ENCODE measurements around the gene TUBG1. TPM values are rescaled to one million over a fixed set of nuclear protein-coding genes. Genes with fewer than 3 reads are reported as not detected.
"Not testable (repeated sequence)": the region's sequence is repeated elsewhere in the genome, so short reads cannot be mapped to it uniquely, and the experiment has no call there.

The TUBG1 gene
- total RNA-seq, 4 donors from 2014 or later: 21.8 to 56.6 (median 40.6) TPM

DNA sequence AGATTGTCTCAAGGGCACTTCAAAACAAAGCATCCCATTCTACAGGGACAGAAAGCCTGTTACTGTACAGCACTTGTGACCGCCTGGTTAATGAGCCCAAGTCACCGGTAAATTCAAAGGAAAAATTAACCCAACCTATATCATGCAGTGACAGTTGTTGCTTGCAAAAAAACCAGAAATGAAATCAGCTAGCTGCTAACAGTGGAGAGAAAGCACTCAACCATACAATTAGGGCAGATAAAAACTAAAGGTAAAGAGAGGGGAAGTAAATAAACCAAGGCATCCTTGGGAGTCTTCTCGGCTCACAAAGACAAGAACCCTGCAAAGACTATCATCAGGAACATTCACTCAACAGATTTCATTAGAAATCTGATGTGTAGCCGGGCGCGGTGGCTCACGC lies 6.2 kb upstream of the TUBG1 start:
- H3K36me3 ChIP-seq: peaks cover 0 to 7% of the 10 kb centered on the region in 2 donors
- ATAC-seq: no peak
- no peaks in the 10 kb centered on the region for H3K9me3 ChIP-seq
- 80 to 90% methylated on average over 3 to 4 of the region's 7 CpGs for WGBS, 2 donors (ENCODE audit: low coverage in 1 of 2)
- peaks cover 6 to 71% (median 23%) of the 10 kb centered on the region in 3 donors for H3K4me1 ChIP-seq
- no peaks in the 10 kb centered on the region for H3K27me3 ChIP-seq
- no peak for TF ChIP-seq EP300 (IDR thresholded peaks at IDR 0.05)
- TF ChIP-seq POLR2A (IDR thresholded peaks at IDR 0.05): no peak
- TF ChIP-seq POLR2AphosphoS5 (IDR thresholded peaks at IDR 0.05): no peak
- TF ChIP-seq, protein P1, sequence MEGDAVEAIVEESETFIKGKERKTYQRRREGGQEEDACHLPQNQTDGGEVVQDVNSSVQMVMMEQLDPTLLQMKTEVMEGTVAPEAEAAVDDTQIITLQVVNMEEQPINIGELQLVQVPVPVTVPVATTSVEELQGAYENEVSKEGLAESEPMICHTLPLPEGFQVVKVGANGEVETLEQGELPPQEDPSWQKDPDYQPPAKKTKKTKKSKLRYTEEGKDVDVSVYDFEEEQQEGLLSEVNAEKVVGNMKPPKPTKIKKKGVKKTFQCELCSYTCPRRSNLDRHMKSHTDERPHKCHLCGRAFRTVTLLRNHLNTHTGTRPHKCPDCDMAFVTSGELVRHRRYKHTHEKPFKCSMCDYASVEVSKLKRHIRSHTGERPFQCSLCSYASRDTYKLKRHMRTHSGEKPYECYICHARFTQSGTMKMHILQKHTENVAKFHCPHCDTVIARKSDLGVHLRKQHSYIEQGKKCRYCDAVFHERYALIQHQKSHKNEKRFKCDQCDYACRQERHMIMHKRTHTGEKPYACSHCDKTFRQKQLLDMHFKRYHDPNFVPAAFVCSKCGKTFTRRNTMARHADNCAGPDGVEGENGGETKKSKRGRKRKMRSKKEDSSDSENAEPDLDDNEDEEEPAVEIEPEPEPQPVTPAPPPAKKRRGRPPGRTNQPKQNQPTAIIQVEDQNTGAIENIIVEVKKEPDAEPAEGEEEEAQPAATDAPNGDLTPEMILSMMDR (IDR thresholded peaks at IDR 0.05): no peak
- no peak overlapping the region for H3K4me3 ChIP-seq
- no peak overlapping the region for H3K27ac ChIP-seq

GRCh38 chr17:42607769-42608168 lies 1.7 kb upstream of the TUBG1 start:
- peak overlapping the region in 1 of 4 donors; percentile 19 for H3K27ac ChIP-seq
- H3K27me3 ChIP-seq: no peaks in the 10 kb centered on the region
- peaks cover 0 to 15% of the 10 kb centered on the region in 2 donors for H3K36me3 ChIP-seq
- ATAC-seq: no peak
- H3K4me3 ChIP-seq: peak overlapping the region; percentile 50 to 79
- no peaks in the 10 kb centered on the region for H3K9me3 ChIP-seq
- WGBS, 2 donors (ENCODE audit: low coverage in 1 of 2): 18 to 19% methylated on average over 3 of the region's 3 CpGs
- peaks cover 6 to 65% (median 16%) of the 10 kb centered on the region in 3 donors for H3K4me1 ChIP-seq
- no peak for TF ChIP-seq POLR2A (IDR thresholded peaks at IDR 0.05)

DNA sequence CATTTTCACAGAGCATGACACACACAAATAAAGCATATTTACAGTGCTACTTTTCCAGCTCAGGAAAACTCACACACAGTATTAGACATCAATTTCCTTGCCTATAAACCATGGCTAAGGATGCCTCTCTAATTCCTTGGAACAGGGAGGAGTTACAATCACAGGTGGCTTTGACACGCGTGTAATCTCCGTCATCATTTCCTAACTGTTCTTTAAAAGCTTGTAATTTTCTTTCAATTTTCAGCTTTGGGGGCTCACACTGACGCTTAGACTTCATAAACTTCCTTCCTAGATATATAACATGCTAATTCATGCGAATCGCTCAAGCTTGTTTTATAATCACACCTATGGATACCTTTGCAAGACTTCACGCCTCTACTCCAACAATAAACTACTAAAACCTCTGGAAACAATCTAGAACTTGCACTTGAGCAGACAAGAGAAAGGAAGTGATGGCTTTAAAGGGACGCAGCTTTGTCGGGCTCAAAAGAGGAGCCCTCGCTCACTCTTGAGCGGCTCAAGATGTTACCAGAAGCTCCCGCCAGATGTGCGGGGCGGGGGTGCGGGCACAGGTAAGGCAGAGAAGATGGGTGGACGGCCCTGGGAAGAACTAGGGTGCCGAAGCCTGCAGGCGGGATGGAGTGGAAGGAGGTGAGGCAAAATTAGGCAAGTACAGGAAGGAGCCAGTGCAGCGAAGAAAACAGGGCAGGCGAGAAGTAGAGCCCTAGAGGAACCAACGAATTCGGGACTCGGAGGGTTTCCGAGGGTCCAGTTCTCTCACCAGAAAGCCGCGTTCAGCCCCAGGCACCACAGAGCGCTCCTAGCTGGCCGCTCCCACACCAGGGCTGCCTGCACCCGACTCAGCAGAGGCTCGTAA lies 940 bp upstream of the TUBG1 start:
- 0 to 1% methylated on average over 11 to 24 of the region's 30 CpGs for WGBS, 2 donors (ENCODE audit: low coverage in 1 of 2)
- H3K27me3 ChIP-seq: no peaks in the 10 kb centered on the region

GRCh38 chr17:42609814-42610801 lies 625 bp downstream of the TUBG1 start:
- not testable (repeated sequence) for H3K27me3 ChIP-seq, H3K9me3 ChIP-seq
- Histone ChIP-seq H3K36me3 (peaks cover 0 to 39% of the 10 kb centered on the region in 2 donors), H3K27ac (peak overlapping the region; percentile 54 to 95 (median 94)), H3K4me3 (peak overlapping the region; percentile 38 to 79), H3K4me1 (peaks cover 6 to 45% (median 16%) of the 10 kb centered on the region in 3 donors)
- ATAC-seq: peak; percentile 50
- 21 to 53% methylated on average over 5 to 7 of the region's 42 CpGs for WGBS, 2 donors (ENCODE audit: low coverage in 1 of 2)

More for the DNA sequence above, 940 bp upstream of the TUBG1 start:
- peaks cover 0 to 23% of the 10 kb centered on the region in 2 donors for H3K36me3 ChIP-seq
- H3K4me1 ChIP-seq: peaks cover 6 to 59% (median 16%) of the 10 kb centered on the region in 3 donors
- H3K27ac ChIP-seq: peak overlapping the region; percentile 58 to 95 (median 94)
- no peaks in the 10 kb centered on the region for H3K9me3 ChIP-seq
- H3K4me3 ChIP-seq: peak overlapping the region; percentile 50 to 79
- peak; percentile 66 for ATAC-seq
- TF ChIP-seq, protein P1 (IDR thresholded peaks at IDR 0.05): no peak
- TF ChIP-seq POLR2AphosphoS5 (IDR thresholded peaks at IDR 0.05): no peak
- TF ChIP-seq EP300 (IDR thresholded peaks at IDR 0.05): no peak
- TF ChIP-seq POLR2A (IDR thresholded peaks at IDR 0.05): no peak

DNA sequence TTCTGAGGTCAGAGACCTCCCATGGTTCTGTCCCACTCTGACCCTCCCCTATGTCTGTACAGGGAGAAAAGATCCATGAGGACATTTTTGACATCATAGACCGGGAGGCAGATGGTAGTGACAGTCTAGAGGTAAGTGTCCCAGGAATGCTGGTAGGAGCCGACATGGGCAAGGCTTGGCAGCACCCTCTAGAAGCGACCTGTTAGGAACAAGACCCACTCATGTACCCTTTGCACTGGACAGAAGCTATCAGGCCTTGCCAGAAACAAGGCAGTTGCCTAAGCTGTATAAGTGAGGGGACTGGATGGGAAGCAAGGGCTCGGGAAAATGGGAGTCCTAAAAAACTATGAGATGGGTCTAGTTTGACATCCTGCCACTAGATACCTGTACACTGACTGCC lies 2.5 kb downstream of the TUBG1 start:
- Histone ChIP-seq H3K36me3 (peaks cover 0 to 51% of the 10 kb centered on the region in 2 donors), H3K4me3 (no peak overlapping the region), H3K4me1 (peaks cover 2 to 26% (median 6%) of the 10 kb centered on the region in 3 donors), H3K27ac (no peak overlapping the region), H3K27me3 (no peaks in the 10 kb centered on the region), H3K9me3 (no peaks in the 10 kb centered on the region)
- TF ChIP-seq, protein P1 (IDR thresholded peaks at IDR 0.05): no peak
- no peak for TF ChIP-seq EP300 (IDR thresholded peaks at IDR 0.05)
- no peak for TF ChIP-seq POLR2AphosphoS5 (IDR thresholded peaks at IDR 0.05)
- no peak for TF ChIP-seq POLR2A (IDR thresholded peaks at IDR 0.05)
- 85 to 86% methylated on average over 2 to 4 of the region's 4 CpGs for WGBS, 2 donors (ENCODE audit: low coverage in 1 of 2)
- no peak for ATAC-seq
